Neural progenitor cell (in vitro differentiated cells): Measurements from ENCODE around the gene KCNH2.

Experiments
- CTCF ChIP-seq: fragments of 200-600 bp; sonication (generic); IDR thresholded peaks from 2 replicates; pipeline ENCODE4 v1.5.1; 2017; ENCODE audit warnings: antibody characterized with exemption, mild to moderate bottlenecking
- EZH2 ChIP-seq: fragments of 200-600 bp; sonication (generic); IDR thresholded peaks from 2 replicates; pipeline ENCODE4 v1.6.1; 2017; ENCODE audit warnings: antibody characterized with exemption, mild to moderate bottlenecking, moderate library complexity
- EZH2phosphoT487 ChIP-seq: fragments of 200-600 bp; sonication (generic); IDR thresholded peaks from 2 replicates; pipeline ENCODE4 v1.6.1; 2017; ENCODE audit warnings: antibody characterized with exemption

DNA sequence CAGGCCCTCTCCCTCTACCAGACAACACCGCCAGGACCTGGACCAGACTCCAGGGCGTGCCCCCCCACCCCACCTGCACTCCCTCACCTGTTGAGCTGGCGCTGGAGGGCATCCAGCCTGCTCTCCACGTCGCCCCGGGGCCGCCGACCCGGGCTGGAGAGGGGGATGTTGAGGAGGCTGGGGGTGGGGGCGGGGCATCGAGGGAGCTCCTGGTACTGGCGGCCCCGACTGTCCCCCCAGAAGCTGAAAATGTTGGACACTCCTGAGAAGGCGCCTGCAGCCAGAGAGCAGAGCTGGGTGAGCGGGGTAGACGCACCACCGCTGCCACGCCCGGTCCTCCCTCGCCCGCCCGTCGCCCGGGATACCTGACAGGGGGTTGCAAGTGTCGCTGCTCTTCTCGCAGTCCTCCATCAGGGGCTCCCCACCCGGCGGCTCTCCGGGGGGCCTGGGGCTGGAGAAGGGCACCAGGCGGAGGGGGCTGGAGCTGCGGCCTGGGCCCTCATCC lies 30.8 kb downstream of the KCNH2 start:
- TF ChIP-seq CTCF (no peak), EZH2 (no peak), EZH2phosphoT487 (no peak)
